Fibroblast of the aortic adventitia (primary cell): Measurements from ENCODE around the gene MGAT5. TPM values are rescaled to one million over a fixed set of nuclear protein-coding genes. Genes with fewer than 3 reads are reported as not detected.

Experiments used
- DNase-seq: peaks from one replicate; pipeline ENCODE4 v3.0.0-alpha.2; 2010; ENCODE audit warnings: low read depth
- H3K4me3 ChIP-seq: 2 replicates; pipeline ENCODE4 v1.5.1; 2011; ENCODE audit warnings: low read depth, mild to moderate bottlenecking, control low read depth, low read length, moderate library complexity
- CTCF ChIP-seq: IDR thresholded peaks from 2 replicates; pipeline ENCODE4 v1.5.1; 2011; ENCODE audit warnings: mild to moderate bottlenecking, low read length, control low read depth, inconsistent platforms; ENCODE audit not compliant: insufficient read depth
- total RNA-seq: library from RNA; depleted of rRNA; stranded (reverse); fragments of >200 nt; gene quantifications from 2 replicates; pipeline ENCODE4 v1.2.3, GENCODE V29; 2012; ENCODE audit warnings: low replicate concordance

MGAT5 gene
- total RNA-seq, 1 donor = 46.5 TPM

GRCh38 chr2:134244587-134244986 is 9.3 kb upstream of the MGAT5 start:
- no peak for DNase-seq

GRCh38 chr2:134245340-134245984 is 8.4 kb upstream of the MGAT5 start:
- TF ChIP-seq CTCF = peak; percentile 81
- DNase-seq = peak; percentile 84
- no peak overlapping the region for H3K4me3 ChIP-seq

More at GRCh38 chr2:134244587-134244986, 9.3 kb upstream of the MGAT5 start:
- H3K4me3 ChIP-seq = no peak overlapping the region
- TF ChIP-seq CTCF = no peak

- TF ChIP-seq CTCF = no peak
- H3K4me3 ChIP-seq = no peak overlapping the region
- DNase-seq = no peak
Observed at GRCh38 chr2:134246154-134246874, 7.6 kb upstream of the MGAT5 start.

- TF ChIP-seq CTCF = no peak
- no peak overlapping the region for H3K4me3 ChIP-seq
- no peak for DNase-seq
Observed at GRCh38 chr2:134247679-134248078, 6.2 kb upstream of the MGAT5 start.

GRCh38 chr2:134248913-134249312 is 5.0 kb upstream of the MGAT5 start:
- no peak for TF ChIP-seq CTCF
- no peak overlapping the region for H3K4me3 ChIP-seq
- DNase-seq = no peak

- no peak for DNase-seq
- no peak overlapping the region for H3K4me3 ChIP-seq
- TF ChIP-seq CTCF = no peak
Observed at GRCh38 chr2:134249755-134250154, 4.1 kb upstream of the MGAT5 start.
